Epidermal melanocyte (primary cell): ENCODE data around the gene C5orf47.
"Not testable (repeated sequence)": the region's sequence is repeated elsewhere in the genome, so short reads cannot be mapped to it uniquely, and the experiment has no call there.

Experiments used
- DNase-seq: peaks from one replicate; pipeline ENCODE4 v3.0.0; 2011; ENCODE audit warnings: low spot score; ENCODE audit not compliant: insufficient read length

C5orf47 gene

GRCh38 chr5:173970878-173971650 lies 17.9 kb upstream of the C5orf47 start:
- no peak for DNase-seq

DNA sequence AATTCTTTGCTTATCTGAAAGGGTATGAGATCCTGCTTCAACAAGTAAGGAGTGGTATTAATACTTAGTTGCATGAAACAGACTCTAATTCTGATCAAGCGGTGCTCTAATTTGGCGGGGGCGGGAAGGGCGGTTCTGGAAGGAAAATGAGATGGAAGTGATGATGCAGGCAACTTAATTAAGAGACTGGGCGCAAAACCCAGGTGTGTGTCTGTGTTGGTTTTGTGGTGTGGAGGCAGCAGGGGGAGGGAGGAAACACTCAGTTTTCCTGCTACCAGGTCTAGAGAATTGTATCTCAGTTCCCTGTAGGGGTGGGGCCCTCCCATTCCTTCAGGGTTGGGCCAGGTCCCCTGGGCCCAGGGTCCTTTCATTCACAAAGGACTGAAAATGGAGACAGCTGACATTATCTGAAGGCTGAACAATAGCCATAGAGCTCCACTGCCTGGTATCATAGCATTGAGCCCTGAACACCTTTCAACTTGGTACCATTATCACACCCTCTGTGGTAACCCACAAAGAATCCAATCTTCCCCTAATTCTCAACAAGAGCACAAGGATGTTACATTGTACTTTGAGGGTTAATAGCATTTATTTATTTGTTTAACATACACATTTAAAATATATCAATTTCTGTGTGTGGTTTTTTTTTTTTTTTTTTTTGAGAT lies 17.2 kb upstream of the C5orf47 start:
- DNase-seq, result no peak

DNA sequence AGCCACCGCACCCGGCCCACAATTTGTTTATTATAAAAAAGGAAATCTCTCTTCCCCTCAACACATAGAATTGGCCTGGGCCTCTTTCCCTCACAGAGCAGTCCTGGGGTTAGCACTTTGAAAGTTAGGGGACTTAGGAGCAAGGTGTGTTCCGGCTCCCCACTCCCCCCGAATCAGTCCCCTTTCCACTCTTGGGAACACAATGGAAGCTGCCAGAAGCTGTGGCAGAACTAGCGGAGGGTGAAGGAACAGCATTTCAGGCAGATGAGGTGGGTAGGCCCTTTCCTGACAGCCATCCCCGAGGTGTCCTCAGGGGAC lies 16.4 kb upstream of the C5orf47 start:
- no peak for DNase-seq

DNA sequence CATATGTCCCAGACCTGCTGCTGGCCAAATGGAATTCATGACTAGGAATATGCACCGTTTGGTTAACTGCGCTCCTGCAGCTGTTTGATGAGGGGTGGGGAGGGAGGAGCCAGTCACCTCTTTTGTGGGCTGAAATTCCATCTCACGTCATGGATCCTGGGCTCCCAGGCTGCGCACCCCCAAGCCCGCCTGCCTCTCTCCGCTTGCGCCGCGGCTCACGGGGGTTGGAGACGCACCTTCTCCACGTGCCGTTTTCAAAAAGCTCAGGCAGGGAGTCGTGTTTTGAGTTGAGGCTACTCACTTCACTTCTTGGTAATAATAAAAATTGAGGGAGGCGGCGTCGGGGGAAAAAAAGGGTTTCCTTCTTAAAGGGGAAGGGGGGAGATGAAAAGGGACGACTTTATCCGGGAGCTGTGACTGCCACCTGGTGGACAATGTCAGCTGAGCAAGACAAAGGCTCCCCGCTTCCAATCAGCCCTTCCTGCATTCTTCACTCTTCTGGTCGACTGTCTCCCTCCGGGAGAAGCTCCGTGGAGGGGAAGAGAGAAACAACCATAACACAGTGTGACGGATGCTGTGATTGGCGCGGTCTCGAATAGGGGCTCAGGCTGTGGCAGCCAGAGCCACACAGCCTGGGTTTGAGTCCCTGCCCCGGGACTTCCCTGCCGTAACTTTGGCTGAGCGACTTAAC lies 15.9 kb upstream of the C5orf47 start:
- DNase-seq, result peak; percentile 88

DNA sequence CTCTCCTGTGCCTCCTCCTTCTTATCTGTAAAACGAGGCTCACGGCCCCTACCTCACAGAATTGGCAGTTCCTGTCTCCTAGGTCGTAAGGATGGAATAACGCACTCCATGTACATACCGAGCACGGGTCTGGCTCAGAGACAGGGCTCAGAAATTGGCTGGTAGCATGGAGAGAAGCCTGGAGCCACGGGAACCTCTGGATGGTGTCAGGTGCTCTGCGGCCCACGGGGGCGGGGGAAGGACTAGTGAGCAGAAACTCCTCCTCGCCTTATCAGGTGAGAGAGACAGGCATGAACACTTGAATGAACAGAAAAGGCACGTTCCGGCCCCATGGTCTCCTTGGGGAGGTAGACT lies 15.4 kb upstream of the C5orf47 start:
- no peak for DNase-seq

DNA sequence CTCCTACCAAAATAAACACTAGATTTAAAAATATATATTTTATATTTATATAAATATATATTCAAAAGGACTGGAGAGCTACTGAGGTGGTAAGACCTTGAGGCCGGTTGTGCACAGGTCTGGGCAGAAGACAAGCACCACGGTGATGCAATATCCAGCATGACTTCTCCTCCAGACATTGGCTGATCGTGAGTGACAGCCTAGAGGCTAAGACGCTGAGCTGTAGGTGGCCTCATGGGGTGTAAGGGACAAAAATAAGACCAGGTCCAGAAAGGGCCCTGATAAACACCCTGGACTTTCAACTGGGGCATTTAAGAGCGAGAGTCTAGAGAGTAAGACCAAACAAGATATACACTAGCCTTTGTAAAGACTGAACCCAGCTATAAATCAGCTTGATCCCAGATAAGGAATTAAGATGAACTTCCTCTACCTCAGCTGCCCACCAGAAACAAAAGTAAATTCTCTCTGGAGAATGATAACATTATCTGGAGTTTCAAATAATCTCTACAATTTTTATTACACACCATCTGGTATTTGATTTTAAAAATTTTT lies 14.2 kb upstream of the C5orf47 start:
- no peak for DNase-seq

- DNase-seq, result no peak
These were observed 7.7 kb upstream of the C5orf47 start for GRCh38 chr5:173981185-173981761.

- DNase-seq, result no peak
These were observed 4.8 kb upstream of the C5orf47 start for GRCh38 chr5:173984218-173984617.

GRCh38 chr5:173989432-173990082 lies 587 bp downstream of the C5orf47 start:
- DNase-seq, result no peak

GRCh38 chr5:173997331-173997730 lies 8.4 kb downstream of the C5orf47 start:
- DNase-seq, result no peak

- DNase-seq, result no peak
These were observed 9.6 kb downstream of the C5orf47 start for GRCh38 chr5:173998531-173998930.

- no peak for DNase-seq
These were observed 11.1 kb downstream of the C5orf47 start for GRCh38 chr5:174000076-174000475.

DNA sequence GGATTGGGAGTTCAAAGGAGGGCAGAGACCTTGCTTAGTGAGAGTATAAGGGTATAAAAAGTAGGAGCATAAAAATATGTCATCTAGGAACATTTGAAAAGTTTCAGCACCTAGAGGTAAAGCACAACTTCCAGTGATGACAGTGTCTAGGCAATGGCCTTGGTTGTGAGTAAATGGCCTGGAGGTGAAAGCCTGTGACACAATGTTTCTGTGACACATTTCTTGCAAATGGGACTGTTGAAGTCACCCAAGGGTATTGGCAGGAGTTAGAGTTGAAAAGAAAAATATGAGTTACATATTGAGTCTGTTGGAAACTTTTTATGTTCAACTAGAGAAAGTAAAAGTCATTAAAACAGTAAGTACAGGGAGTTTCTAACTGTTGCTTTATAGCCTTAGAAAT lies 14.8 kb downstream of the C5orf47 start:
- no peak for DNase-seq

DNA sequence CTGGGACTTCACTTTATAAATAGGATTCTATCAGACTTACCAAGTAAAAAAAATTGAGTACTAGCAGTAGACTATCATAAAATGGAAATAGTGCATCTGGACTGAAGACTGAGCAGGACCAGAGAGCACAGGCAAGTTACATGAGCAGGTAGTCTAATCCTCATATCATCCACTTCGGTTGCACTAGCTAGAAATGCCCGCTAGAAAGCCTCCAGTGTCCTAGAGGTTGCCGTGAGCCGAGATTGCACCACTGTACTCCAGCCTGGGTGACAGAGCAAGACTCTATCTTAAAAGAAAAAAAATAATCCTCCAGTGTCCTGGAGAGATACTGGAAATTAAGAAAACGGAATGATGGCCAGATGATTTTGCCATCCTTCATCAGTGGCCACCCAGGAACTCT lies 20.0 kb downstream of the C5orf47 start:
- no peak for DNase-seq

DNA sequence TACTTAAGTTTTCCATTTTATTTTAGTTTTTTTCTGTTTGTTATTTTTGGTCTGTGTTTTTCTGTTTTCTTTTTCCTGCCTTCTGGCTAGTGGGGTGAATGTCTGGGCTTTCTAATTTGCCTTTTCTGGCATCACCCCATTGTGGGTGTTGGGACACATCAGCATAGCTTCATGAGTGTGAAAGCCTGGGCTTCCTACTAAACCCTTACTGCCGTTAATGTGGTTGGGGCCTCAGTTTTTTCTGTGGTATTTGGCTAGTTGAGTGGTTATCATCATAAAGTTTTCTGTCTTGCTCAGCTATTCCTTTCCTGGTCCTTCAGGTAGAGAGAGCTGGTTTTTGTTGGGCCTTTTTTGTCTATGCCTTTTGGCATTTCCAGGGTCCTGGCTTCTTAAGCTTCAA lies 21.4 kb downstream of the C5orf47 start:
- DNase-seq, result no peak

DNA sequence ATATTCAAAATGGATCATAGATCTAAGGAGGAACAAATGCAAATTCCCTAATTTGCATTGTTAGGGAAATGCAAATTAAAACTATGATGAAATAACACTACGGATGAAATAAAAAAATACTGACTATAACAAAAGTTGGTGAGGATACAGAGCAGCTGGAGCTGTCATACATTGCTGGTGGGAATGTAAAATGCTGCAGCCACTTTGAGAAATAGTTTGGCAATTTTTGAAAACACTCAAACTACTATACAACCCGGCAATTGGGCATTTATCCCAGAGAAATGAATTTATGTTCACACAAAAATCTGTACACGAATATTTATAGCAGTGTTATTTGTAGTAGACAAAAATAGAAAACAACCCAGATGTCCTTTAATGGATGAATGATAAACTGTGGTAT lies 22.5 kb downstream of the C5orf47 start:
- DNase-seq, result no peak

GRCh38 chr5:174020069-174020927 lies 31.3 kb downstream of the C5orf47 start:
- not testable (repeated sequence) for DNase-seq

GRCh38 chr5:174020928-174021304 lies 31.9 kb downstream of the C5orf47 start:
- DNase-seq, result no peak

- DNase-seq, result no peak
These were observed 33.6 kb downstream of the C5orf47 start for GRCh38 chr5:174022384-174023095.

DNA sequence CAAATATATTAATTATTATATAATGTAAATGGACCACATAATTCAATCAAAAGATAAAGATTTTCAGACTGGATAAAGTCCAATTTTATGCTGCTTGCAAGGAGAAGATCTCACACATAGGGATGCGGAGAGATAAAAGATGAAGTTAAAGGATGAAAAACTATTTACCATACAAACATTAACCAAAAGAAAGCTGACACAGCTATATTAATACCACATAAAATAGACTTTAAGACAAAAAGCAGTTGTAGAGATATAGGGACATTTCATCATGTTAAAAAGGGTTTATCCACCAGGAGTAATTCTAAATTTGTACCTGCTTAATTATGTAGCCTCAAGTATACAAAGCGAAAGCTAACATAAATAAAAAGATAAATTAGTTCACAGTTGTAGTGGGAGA lies 41.3 kb downstream of the C5orf47 start:
- DNase-seq, result no peak
